KMS-11 (cell line): ENCODE results near the gene MBNL1.
A peak's percentile ranks its signal among the peaks of the same experiment; 100 is the strongest.

ENCODE experiments used
- H2AFZ ChIP-seq: fragments of 200-600 bp; sonication (generic); 2 replicates; pipeline ENCODE4 v1.6.1; 2016; ENCODE audit warnings: antibody characterized with exemption, mixed run types, low read depth
- H3K27ac ChIP-seq: fragments of 200-600 bp; sonication (generic); 2 replicates; pipeline ENCODE4 v1.6.1; 2016; ENCODE audit warnings: mild to moderate bottlenecking, mixed run types
- H3K27me3 ChIP-seq: fragments of 200-600 bp; sonication (generic); 2 replicates; pipeline ENCODE4 v1.6.1; 2017; ENCODE audit warnings: mild to moderate bottlenecking, low read depth, mixed run types, moderate library complexity; ENCODE audit not compliant: insufficient read depth
- H3K36me3 ChIP-seq: fragments of 200-600 bp; sonication (generic); 2 replicates; pipeline ENCODE4 v1.6.1; 2017; ENCODE audit warnings: mild to moderate bottlenecking, mixed run types; ENCODE audit not compliant: insufficient read depth
- H3K4me1 ChIP-seq: fragments of 200-600 bp; sonication (generic); 2 replicates; pipeline ENCODE4 v1.6.1; 2016; ENCODE audit warnings: mild to moderate bottlenecking, low read depth, mixed run types; ENCODE audit not compliant: poor library complexity, severe bottlenecking
- H3K4me2 ChIP-seq: fragments of 200-600 bp; sonication (generic); 2 replicates; pipeline ENCODE4 v1.7.0; 2016; ENCODE audit warnings: mild to moderate bottlenecking, mixed run types
- H3K4me3 ChIP-seq: fragments of 200-600 bp; sonication (generic); IDR thresholded peaks from 2 replicates; pipeline ENCODE4 v1.6.1; 2017; ENCODE audit warnings: low read depth, low read length, mixed read lengths; ENCODE audit not compliant: insufficient read depth
- H3K79me2 ChIP-seq: fragments of 200-600 bp; sonication (generic); 2 replicates; pipeline ENCODE4 v1.6.1; 2016; ENCODE audit warnings: low read depth, mixed run types; ENCODE audit not compliant: insufficient read depth
- H3K9ac ChIP-seq: fragments of 200-600 bp; sonication (generic); 2 replicates; pipeline ENCODE4 v1.6.1; 2016; ENCODE audit warnings: mild to moderate bottlenecking, mixed run types
- H4K20me1 ChIP-seq: fragments of 200-600 bp; sonication (generic); 2 replicates; pipeline ENCODE4 v1.6.1; 2016; ENCODE audit warnings: mild to moderate bottlenecking, mixed run types; ENCODE audit not compliant: insufficient read depth
- TF ChIP-seq, protein P1 (sequence below): fragments of 200-600 bp; sonication (generic); conservative IDR thresholded peaks from 2 replicates; pipeline ENCODE4 v1.6.1; 2017; ENCODE audit warnings: low read depth, mild to moderate bottlenecking, antibody characterized with exemption, low read length, moderate library complexity, mixed read lengths

The MBNL1 gene

DNA sequence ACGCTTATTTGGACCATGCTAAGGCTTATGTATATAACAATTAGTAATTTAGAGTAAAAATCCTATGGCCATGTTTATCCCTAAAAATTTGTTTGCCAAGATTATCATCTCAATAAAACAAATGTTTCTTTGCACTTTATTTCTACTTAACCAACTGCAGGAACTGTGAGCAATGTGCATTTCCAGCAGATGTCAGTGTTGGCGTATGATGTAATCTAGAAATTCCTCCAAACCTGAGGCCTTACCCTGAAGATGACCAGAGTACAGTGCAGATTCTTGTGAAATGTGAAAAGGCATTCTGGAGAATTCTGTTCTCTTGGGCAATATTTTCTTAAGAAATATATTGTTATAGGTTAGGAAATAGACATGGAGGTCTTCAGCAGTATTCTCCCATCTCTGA, 205.9 kb downstream of the MBNL1 start:
- no peaks in the 10 kb centered on the region for H3K4me1 ChIP-seq
- no peak overlapping the region for H3K27ac ChIP-seq
- TF ChIP-seq, protein P1, sequence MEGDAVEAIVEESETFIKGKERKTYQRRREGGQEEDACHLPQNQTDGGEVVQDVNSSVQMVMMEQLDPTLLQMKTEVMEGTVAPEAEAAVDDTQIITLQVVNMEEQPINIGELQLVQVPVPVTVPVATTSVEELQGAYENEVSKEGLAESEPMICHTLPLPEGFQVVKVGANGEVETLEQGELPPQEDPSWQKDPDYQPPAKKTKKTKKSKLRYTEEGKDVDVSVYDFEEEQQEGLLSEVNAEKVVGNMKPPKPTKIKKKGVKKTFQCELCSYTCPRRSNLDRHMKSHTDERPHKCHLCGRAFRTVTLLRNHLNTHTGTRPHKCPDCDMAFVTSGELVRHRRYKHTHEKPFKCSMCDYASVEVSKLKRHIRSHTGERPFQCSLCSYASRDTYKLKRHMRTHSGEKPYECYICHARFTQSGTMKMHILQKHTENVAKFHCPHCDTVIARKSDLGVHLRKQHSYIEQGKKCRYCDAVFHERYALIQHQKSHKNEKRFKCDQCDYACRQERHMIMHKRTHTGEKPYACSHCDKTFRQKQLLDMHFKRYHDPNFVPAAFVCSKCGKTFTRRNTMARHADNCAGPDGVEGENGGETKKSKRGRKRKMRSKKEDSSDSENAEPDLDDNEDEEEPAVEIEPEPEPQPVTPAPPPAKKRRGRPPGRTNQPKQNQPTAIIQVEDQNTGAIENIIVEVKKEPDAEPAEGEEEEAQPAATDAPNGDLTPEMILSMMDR = peak; percentile 30; the same call in 1 of the 2 replicates
- no peak overlapping the region for H2AFZ ChIP-seq
- no peak overlapping the region for H3K9ac ChIP-seq
- no peaks in the 10 kb centered on the region for H3K27me3 ChIP-seq
- H4K20me1 ChIP-seq = 0 out of 2 replicates have a peak, but pooled peaks cover 8% of the 10 kb centered on the region
- H3K4me2 ChIP-seq = no peak overlapping the region
- no peaks in the 10 kb centered on the region for H3K36me3 ChIP-seq
- no peak overlapping the region for H3K4me3 ChIP-seq
- no peaks in the 10 kb centered on the region for H3K79me2 ChIP-seq

DNA sequence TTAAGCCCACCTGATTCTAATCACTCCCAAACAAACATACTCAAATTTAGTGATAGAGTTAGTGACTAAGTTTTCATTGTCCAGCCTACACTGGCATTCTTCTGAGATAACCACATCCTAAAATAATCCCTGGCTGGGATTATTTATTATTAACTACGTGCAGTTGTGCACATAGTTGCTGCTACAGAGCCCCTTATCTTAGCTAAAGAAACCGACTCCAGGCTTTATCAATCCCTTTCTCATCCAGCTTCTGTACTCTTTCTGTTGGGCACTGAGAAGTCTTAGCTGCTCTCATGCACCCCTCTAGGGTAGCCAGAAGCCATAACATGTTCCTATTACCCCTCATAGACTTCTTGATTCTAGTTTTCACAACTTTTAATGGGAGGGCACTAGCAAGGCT, 208.7 kb downstream of the MBNL1 start:
- no peak overlapping the region for H3K9ac ChIP-seq
- H3K4me1 ChIP-seq = peaks cover 8% of the 10 kb centered on the region
- TF ChIP-seq, protein P1 = no peak
- no peak overlapping the region for H3K27ac ChIP-seq
- no peaks in the 10 kb centered on the region for H3K36me3 ChIP-seq
- no peaks in the 10 kb centered on the region for H3K79me2 ChIP-seq
- H3K4me3 ChIP-seq = no peak overlapping the region
- no peak overlapping the region for H2AFZ ChIP-seq
- no peaks in the 10 kb centered on the region for H4K20me1 ChIP-seq
- H3K4me2 ChIP-seq = no peak overlapping the region
- H3K27me3 ChIP-seq = no peaks in the 10 kb centered on the region

DNA sequence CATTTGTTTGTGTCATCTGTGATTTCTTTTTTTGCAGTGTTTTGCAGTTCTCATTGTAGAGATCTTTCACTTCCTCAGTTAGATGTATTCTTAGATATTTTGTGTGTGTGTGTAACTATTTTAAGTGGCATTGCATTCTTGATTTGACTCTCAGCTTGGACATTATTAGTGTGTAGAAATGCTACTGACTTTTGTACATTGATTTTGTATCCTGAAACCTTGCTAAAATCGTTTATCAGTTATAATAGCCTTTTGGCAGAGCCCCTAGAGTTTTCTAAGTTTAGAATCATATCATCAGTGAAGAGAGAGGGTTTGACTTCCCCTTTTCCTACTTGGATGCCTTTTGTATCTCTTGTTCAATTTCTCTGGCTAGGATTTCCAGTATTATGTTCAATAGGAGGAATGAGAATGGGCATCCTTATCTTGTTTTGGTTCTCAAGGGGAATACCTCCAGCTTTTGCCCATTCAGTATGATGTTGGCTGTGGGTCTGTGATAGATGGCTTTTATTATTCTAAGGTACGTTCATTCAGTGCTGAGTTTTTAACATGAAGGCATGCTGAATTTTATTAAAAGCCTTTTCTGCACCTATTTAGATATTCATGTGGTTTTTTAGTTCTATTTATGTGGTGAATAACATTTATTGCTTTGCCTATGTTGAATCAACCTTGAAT, 211.7 kb downstream of the MBNL1 start:
- no peaks in the 10 kb centered on the region for H3K79me2 ChIP-seq
- TF ChIP-seq, protein P1 = no peak
- H3K4me3 ChIP-seq = no peak overlapping the region
- H3K36me3 ChIP-seq = no peaks in the 10 kb centered on the region
- H3K4me1 ChIP-seq = peaks cover 8% of the 10 kb centered on the region
- H3K9ac ChIP-seq = no peak overlapping the region
- peak overlapping the region; percentile 4; the same call in 1 of the 2 replicates for H3K4me2 ChIP-seq
- no peak overlapping the region for H3K27ac ChIP-seq
- H3K27me3 ChIP-seq = no peaks in the 10 kb centered on the region
- no peaks in the 10 kb centered on the region for H4K20me1 ChIP-seq
- no peak overlapping the region for H2AFZ ChIP-seq

DNA sequence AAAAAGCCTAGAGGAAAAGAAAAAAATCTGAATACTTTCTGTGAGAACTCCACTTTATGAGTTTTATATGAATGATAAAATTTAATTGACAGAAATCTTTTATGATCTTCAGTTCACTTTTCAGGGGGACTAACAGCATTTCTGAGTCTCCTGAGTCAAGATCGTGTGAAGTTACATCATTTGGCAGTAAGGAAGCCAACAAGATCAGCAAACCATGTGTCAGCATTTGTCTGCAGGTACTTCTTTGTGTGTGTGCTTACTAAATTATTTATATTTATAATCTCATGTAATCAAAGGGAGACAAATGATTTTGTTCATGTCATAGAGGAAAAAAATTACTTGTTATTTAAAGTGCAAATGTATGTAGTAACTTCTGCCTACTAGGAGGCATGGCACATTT, 217.6 kb downstream of the MBNL1 start:
- H2AFZ ChIP-seq = no peak overlapping the region
- H3K4me2 ChIP-seq = no peak overlapping the region
- H3K27ac ChIP-seq = no peak overlapping the region
- H3K27me3 ChIP-seq = no peaks in the 10 kb centered on the region
- H4K20me1 ChIP-seq = no peaks in the 10 kb centered on the region
- H3K9ac ChIP-seq = no peak overlapping the region
- H3K4me3 ChIP-seq = no peak overlapping the region
- TF ChIP-seq, protein P1 = no peak
- no peaks in the 10 kb centered on the region for H3K79me2 ChIP-seq
- no peaks in the 10 kb centered on the region for H3K36me3 ChIP-seq
- peaks cover 3% of the 10 kb centered on the region for H3K4me1 ChIP-seq
